ENCODE results near the gene OR1N1. TPM values are rescaled to one million over a fixed set of nuclear protein-coding genes. Genes with fewer than 3 reads are reported as not detected.

OR1N1 gene
- total RNA-seq, 1 donor from 2014 or later, result not detected

DNA sequence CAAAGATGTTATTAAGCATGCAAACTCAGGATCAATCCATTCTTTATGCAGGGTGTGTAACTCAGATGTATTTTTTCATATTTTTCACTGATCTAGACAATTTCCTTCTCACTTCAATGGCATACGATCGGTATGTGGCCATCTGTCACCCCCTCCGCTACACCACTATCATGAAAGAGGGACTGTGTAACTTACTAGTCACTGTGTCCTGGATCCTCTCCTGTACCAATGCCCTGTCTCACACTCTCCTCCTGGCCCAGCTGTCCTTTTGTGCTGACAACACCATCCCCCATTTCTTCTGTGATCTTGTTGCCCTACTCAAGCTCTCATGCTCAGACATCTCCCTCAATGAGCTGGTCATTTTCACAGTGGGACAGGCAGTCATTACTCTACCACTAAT, 7.7 kb downstream of the OR1N1 start:
- Mint-ChIP-seq H3K4me3 (ENCODE audit: low read depth) (no peak overlapping the region), H3K27ac (no peak overlapping the region), H3K4me1 (ENCODE audit: low read depth) (no peaks in the 10 kb centered on the region), H3K36me3 (ENCODE audit: low read depth) (no peaks in the 10 kb centered on the region), H3K9me3 (no peaks in the 10 kb centered on the region), H3K27me3 (ENCODE audit: low read depth) (no peaks in the 10 kb centered on the region)
- intact Hi-C loops (cut with micrococcal nuclease), result no loop called here
- DNase-seq (ENCODE audit: low spot score), result no peak

DNA sequence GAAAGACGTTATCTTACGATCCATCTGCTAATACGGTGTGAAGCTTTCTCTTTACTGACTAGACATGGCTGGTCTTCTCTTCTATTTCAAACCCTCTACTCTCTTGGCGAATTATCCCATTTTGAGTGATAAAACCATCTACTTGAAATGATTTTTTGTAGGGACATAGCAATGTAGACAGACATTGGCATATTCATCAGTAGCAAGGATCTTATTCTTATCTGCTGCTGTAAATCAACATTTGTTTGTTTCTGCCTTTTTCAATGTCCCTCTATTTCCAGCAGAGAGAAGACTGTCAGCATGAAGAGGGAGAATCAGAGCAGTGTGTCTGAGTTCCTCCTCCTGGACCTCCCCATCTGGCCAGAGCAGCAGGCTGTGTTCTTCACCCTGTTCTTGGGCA, 8.3 kb downstream of the OR1N1 start, which contains the start of gene OR1J4:
Gene OR1J4 (plus strand): TSS at position 301 of the 400 bp plus-strand sequence. CDS start 0 bp downstream, at position 301.
- no peaks in the 10 kb centered on the region for H3K36me3 Mint-ChIP-seq (ENCODE audit: low read depth)
- DNase-seq (ENCODE audit: low spot score), result no peak
- no peaks in the 10 kb centered on the region for H3K4me1 Mint-ChIP-seq (ENCODE audit: low read depth)
- no peak within 1 kb of the TSS for H3K27ac Mint-ChIP-seq
- no peaks in the 10 kb centered on the region for H3K9me3 Mint-ChIP-seq
- H3K4me3 Mint-ChIP-seq (ENCODE audit: low read depth), result no peak within 1 kb of the TSS
- no peaks in the 10 kb centered on the region for H3K27me3 Mint-ChIP-seq (ENCODE audit: low read depth)
- intact Hi-C loops (cut with micrococcal nuclease), result no loop called here

DNA sequence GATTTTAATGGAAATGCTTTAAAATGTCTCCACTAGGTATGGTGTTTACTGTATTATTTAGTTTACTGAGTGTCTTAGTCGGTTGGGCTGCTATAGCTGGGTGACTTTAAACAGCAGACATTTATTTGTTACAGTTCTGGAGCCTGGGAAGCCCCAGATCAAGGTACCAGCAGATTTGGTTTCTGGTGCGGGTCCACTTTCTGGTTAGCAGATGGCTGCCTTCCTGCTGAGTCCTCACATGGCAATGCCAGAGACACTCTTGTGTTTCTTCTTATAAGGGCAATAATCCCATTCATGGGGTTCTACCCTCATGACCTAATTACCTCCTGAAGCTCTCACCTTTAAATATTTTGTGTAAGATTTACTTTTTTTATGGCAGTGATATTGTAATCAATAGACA, 8.9 kb downstream of the OR1N1 start:
- Mint-ChIP-seq H3K4me3 (ENCODE audit: low read depth) (no peak overlapping the region), H3K27ac (no peak overlapping the region), H3K27me3 (ENCODE audit: low read depth) (no peaks in the 10 kb centered on the region), H3K9me3 (no peaks in the 10 kb centered on the region), H3K36me3 (ENCODE audit: low read depth) (no peaks in the 10 kb centered on the region), H3K4me1 (ENCODE audit: low read depth) (no peaks in the 10 kb centered on the region)
- intact Hi-C loops (cut with micrococcal nuclease), result no loop called here
- no peak for DNase-seq (ENCODE audit: low spot score)

DNA sequence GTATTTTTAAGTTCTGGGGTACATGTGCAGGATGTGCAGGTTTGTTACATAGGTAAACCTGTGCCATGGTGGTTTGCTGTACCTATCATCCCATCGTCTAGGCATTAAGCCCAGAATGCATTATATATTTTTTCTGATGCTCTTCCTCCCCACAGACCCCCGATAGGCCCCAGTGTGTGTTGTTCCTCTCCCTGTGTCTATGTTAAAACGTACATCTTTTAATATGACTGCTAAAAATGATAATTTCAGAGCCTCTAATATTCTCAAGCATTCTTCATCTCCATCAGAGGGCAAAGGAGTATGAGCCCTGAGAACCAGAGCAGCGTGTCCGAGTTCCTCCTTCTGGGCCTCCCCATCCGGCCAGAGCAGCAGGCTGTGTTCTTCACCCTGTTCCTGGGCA, 16.6 kb downstream of the OR1N1 start, which contains the start of gene OR1J2:
Gene OR1J2 (plus strand): TSS at position 301 of the 400 bp plus-strand sequence. CDS start 0 bp downstream, at position 301.
- DNase-seq (ENCODE audit: low spot score), result no peak
- H3K36me3 Mint-ChIP-seq (ENCODE audit: low read depth), result no peaks in the 10 kb centered on the region
- H3K27me3 Mint-ChIP-seq (ENCODE audit: low read depth), result peaks cover 7% of the 10 kb centered on the region
- no peak within 1 kb of the TSS for H3K27ac Mint-ChIP-seq
- no peaks in the 10 kb centered on the region for H3K4me1 Mint-ChIP-seq (ENCODE audit: low read depth)
- H3K9me3 Mint-ChIP-seq, result no peaks in the 10 kb centered on the region
- intact Hi-C loops (cut with micrococcal nuclease), result no loop called here
- H3K4me3 Mint-ChIP-seq (ENCODE audit: low read depth), result no peak within 1 kb of the TSS

DNA sequence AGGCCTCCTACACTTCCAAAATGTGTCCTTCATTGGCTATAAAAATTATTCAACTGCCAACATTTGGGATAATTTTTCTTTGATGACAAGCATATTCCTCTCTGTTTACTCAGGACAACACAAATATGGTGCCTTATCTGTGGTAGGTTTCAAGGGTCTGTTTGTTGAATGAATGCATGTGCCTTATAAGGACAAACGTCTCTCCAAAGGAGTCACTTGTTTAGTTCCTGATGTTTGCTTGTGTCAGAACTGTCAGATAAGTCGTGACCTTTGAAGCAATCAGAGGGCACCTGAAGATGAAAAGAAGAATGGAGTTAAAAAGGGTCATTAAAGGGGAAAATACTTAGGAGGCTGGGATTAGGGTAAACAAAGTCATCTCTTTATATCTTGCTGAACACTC, 20.1 kb downstream of the OR1N1 start:
- Mint-ChIP-seq H3K4me3 (ENCODE audit: low read depth) (no peak overlapping the region), H3K36me3 (ENCODE audit: low read depth) (no peaks in the 10 kb centered on the region), H3K4me1 (ENCODE audit: low read depth) (no peaks in the 10 kb centered on the region), H3K9me3 (no peaks in the 10 kb centered on the region), H3K27ac (no peak overlapping the region), H3K27me3 (ENCODE audit: low read depth) (peaks cover 7% of the 10 kb centered on the region)
- intact Hi-C loops (cut with micrococcal nuclease), result no loop called here
- DNase-seq (ENCODE audit: low spot score), result no peak

DNA sequence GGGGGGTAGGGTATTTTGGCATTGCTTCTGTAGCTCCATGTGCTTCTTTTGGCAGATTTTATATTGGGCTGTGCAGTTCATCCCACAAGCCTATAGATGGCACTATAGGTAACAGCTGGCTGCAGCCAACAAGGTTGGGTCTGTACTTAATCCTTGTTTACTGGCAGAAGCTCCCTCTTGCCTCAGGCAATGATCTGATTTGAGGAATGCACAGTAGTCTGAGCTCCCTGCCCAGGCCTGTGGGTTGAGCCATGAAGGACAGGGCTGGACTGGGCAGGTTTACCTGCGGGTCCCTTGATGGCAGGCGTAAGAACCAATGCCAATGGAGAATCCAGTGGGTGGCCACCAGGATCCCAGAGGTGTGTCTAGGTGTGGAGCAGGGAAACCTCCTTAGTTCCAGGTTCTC, 28.2 kb downstream of the OR1N1 start:
- peaks cover 13% of the 10 kb centered on the region for H3K27me3 Mint-ChIP-seq (ENCODE audit: low read depth)
- H3K4me3 Mint-ChIP-seq (ENCODE audit: low read depth), result no peak overlapping the region
- H3K9me3 Mint-ChIP-seq, result no peaks in the 10 kb centered on the region
- intact Hi-C loops (cut with micrococcal nuclease), result no loop called here
- no peaks in the 10 kb centered on the region for H3K36me3 Mint-ChIP-seq (ENCODE audit: low read depth)
- H3K27ac Mint-ChIP-seq, result no peak overlapping the region
- DNase-seq (ENCODE audit: low spot score), result peak; percentile 9
- H3K4me1 Mint-ChIP-seq (ENCODE audit: low read depth), result no peaks in the 10 kb centered on the region

DNA sequence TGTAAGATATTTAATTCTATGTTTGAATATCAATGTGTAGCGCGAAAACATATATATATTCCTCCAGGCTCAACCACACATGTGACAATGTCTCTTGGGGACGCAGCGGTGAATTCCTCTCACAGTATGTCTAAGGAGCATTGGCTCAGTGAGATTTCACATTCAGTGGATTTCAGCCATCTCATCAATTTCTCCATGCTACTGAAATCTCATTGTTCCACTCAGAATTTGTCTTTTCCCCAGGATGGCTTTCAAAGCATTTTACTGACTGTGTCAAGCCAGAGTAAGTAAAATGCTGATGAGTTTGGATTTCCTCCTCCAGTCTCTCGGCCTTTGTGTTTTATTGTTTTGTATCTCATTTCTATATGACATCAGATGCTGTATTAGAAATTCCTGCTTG, 48.0 kb downstream of the OR1N1 start:
- intact Hi-C loops (cut with micrococcal nuclease), result no loop called here
- H3K9me3 Mint-ChIP-seq, result no peaks in the 10 kb centered on the region
- H3K27ac Mint-ChIP-seq, result no peak overlapping the region
- no peaks in the 10 kb centered on the region for H3K4me1 Mint-ChIP-seq (ENCODE audit: low read depth)
- no peak overlapping the region for H3K4me3 Mint-ChIP-seq (ENCODE audit: low read depth)
- H3K27me3 Mint-ChIP-seq (ENCODE audit: low read depth), result peaks cover 6% of the 10 kb centered on the region
- DNase-seq (ENCODE audit: low spot score), result no peak
- no peaks in the 10 kb centered on the region for H3K36me3 Mint-ChIP-seq (ENCODE audit: low read depth)

DNA sequence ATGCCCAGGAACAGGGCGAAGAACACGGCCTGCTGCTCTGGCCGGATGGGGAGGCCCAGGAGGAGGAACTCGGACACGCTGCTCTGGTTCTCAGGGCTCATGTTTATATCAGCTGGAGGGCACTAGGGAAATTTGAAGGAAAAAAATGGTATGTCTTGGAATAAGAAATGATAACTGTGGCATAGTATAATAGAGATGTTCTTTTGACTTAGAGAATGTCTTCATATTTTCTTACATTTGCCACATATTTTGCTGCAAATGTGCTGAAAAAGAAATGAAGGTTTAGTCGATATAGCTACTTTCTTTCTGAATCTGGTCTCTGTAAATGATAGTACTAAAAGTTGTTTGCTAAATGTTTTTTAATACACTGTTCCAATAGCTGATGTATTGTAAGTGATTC, 49.3 kb downstream of the OR1N1 start, which contains the start of gene OR1J1:
Gene OR1J1 (minus strand): TSS at position 101 of the 400 bp plus-strand sequence. CDS start 0 bp downstream, at position 101.
- no peak for DNase-seq (ENCODE audit: low spot score)
- no peaks in the 10 kb centered on the region for H3K36me3 Mint-ChIP-seq (ENCODE audit: low read depth)
- H3K4me3 Mint-ChIP-seq (ENCODE audit: low read depth), result no peak within 1 kb of the TSS
- intact Hi-C loops (cut with micrococcal nuclease), result no loop called here
- H3K9me3 Mint-ChIP-seq, result no peaks in the 10 kb centered on the region
- H3K27ac Mint-ChIP-seq, result no peak within 1 kb of the TSS
- no peaks in the 10 kb centered on the region for H3K4me1 Mint-ChIP-seq (ENCODE audit: low read depth)
- H3K27me3 Mint-ChIP-seq (ENCODE audit: low read depth), result peaks cover 9% of the 10 kb centered on the region

DNA sequence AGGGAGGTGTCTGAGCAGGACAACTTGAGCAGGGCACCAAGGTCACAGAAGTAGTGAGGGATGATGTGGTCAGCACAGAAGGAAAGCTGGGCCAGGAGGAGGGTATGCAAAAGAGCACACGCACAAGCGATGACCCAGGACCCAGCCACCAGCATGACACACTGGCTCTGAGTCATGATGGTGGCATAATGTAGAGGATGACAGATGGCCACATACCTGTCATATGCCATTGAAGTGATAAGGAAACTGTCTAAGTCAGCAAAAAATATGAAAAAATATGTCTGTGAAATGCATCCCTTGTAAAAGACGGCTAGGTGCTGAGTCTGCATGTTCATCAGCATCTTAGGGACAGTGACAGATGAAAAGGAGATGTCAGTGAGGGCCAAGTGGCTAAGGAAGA, 49.7 kb downstream of the OR1N1 start:
- H3K36me3 Mint-ChIP-seq (ENCODE audit: low read depth), result no peaks in the 10 kb centered on the region
- DNase-seq (ENCODE audit: low spot score), result no peak
- H3K27ac Mint-ChIP-seq, result no peak overlapping the region
- H3K4me1 Mint-ChIP-seq (ENCODE audit: low read depth), result no peaks in the 10 kb centered on the region
- intact Hi-C loops (cut with micrococcal nuclease), result no loop called here
- no peak overlapping the region for H3K4me3 Mint-ChIP-seq (ENCODE audit: low read depth)
- no peaks in the 10 kb centered on the region for H3K9me3 Mint-ChIP-seq
- peaks cover 6% of the 10 kb centered on the region for H3K27me3 Mint-ChIP-seq (ENCODE audit: low read depth)

Other genes with a start within 250 kb of the OR1N1 start
- gene PTGS1, start 156.3 kb downstream of the OR1N1 start, total RNA-seq, result 0.55 and 0.71 TPM in 2 replicates
- not detected in 2 replicates for gene OR1J1, start 49.4 kb downstream of the OR1N1 start, total RNA-seq
- gene OR1J2, start 16.5 kb downstream of the OR1N1 start, total RNA-seq, result not detected in 2 replicates
- gene OR1J4, start 8.2 kb downstream of the OR1N1 start, total RNA-seq, result 0.21 TPM in 1 of 2 replicates, not detected in the other
- not detected in 2 replicates for gene OR1N2, start 25.8 kb upstream of the OR1N1 start, total RNA-seq
- gene OR1L8, start 56.1 kb upstream of the OR1N1 start, total RNA-seq, result 0.18 TPM in 1 of 2 replicates, not detected in the other
- not detected in 2 replicates for gene OR1Q1, start 87.4 kb upstream of the OR1N1 start, total RNA-seq
- gene OR1B1, start 130.3 kb upstream of the OR1N1 start, total RNA-seq, result not detected in 2 replicates
- not detected in 2 replicates for gene OR1L1, start 134.4 kb upstream of the OR1N1 start, total RNA-seq
- not detected in 2 replicates for gene OR1L3, start 147.8 kb upstream of the OR1N1 start, total RNA-seq
- not detected in 2 replicates for gene OR1L4, start 196.7 kb upstream of the OR1N1 start, total RNA-seq
- gene OR1L6, start 215.0 kb upstream of the OR1N1 start, total RNA-seq, result not detected in 2 replicates